HG03558 (cell line): ENCODE results near the gene POU4F2.
"Not testable (repeated sequence)": the region's sequence is repeated elsewhere in the genome, so short reads cannot be mapped to it uniquely, and the experiment has no call there.

Source experiments
- ATAC-seq: cut with Tn5 transposase; IDR thresholded peaks from one replicate; pipeline ENCODE4 v1.9.1; 2021; ENCODE audit warnings: moderate number of reproducible peaks; ENCODE audit not compliant: unreplicated experiment; ENCODE audit errors: extremely low read depth

Gene POU4F2

GRCh38 chr4:146654687-146655520, 16.2 kb downstream of the POU4F2 start:
- ATAC-seq, result no peak

GRCh38 chr4:146655521-146655856, 16.8 kb downstream of the POU4F2 start:
- ATAC-seq, result no peak

GRCh38 chr4:146661367-146661766, 22.7 kb downstream of the POU4F2 start:
- ATAC-seq, result no peak

GRCh38 chr4:146663968-146664311, 25.2 kb downstream of the POU4F2 start:
- ATAC-seq, result not testable (repeated sequence)

- no peak for ATAC-seq
Measured at GRCh38 chr4:146674829-146675570, 36.3 kb downstream of the POU4F2 start.
